Ishikawa (cell line): ENCODE measurements around the gene ING5.

ENCODE experiments used
- CEBPB ChIP-seq: IDR thresholded peaks from 2 replicates; pipeline ENCODE4 v1.6.1; 2012
- CREB1 ChIP-seq: IDR thresholded peaks from 2 replicates; pipeline ENCODE4 v1.6.1; 2012; ENCODE audit warnings: low read depth
- EGR1 ChIP-seq: IDR thresholded peaks from 2 replicates; pipeline ENCODE4 v1.6.1; 2012
- EP300 ChIP-seq: IDR thresholded peaks from 2 replicates; pipeline ENCODE4 v1.6.1; 2012; ENCODE audit warnings: borderline replicate concordance
- FOXM1 ChIP-seq: IDR thresholded peaks from 2 replicates; pipeline ENCODE4 v1.6.1; 2012; ENCODE audit warnings: low read depth, borderline replicate concordance
- MAX ChIP-seq: IDR thresholded peaks from 2 replicates; pipeline ENCODE4 v1.6.1; 2012
- NFIC ChIP-seq: IDR thresholded peaks from 2 replicates; pipeline ENCODE4 v1.6.1; 2012
- RAD21 ChIP-seq: IDR thresholded peaks from 2 replicates; pipeline ENCODE4 v1.6.1; 2012; ENCODE audit warnings: low read depth
- REST ChIP-seq: IDR thresholded peaks from 2 replicates; pipeline ENCODE4 v1.6.1; 2012; ENCODE audit warnings: low read depth, mild to moderate bottlenecking
- TAF1 ChIP-seq: IDR thresholded peaks from 2 replicates; pipeline ENCODE4 v1.6.1; 2012; ENCODE audit warnings: low read depth, mild to moderate bottlenecking
- TCF12 ChIP-seq: IDR thresholded peaks from 2 replicates; pipeline ENCODE4 v1.6.1; 2012; ENCODE audit warnings: low read depth
- TEAD4 ChIP-seq: IDR thresholded peaks from 2 replicates; pipeline ENCODE4 v1.6.1; 2012
- USF1 ChIP-seq: IDR thresholded peaks from 2 replicates; pipeline ENCODE4 v1.6.1; 2012
- YY1 ChIP-seq: IDR thresholded peaks from 2 replicates; pipeline ENCODE4 v1.6.1; 2012; ENCODE audit warnings: low read depth
- ZBTB7A ChIP-seq: IDR thresholded peaks from 2 replicates; pipeline ENCODE4 v1.6.1; 2012; ENCODE audit warnings: low read depth

The ING5 gene

GRCh38 chr2:241767464-241768250 lies 65.8 kb downstream of the ING5 start:
- TF ChIP-seq EGR1 (no peak), NFIC (no peak), YY1 (no peak)

GRCh38 chr2:241768251-241768711 lies 66.4 kb downstream of the ING5 start:
- TF ChIP-seq TEAD4 (no peak), NFIC (no peak), FOXM1 (no peak), EGR1 (no peak), ZBTB7A (no peak), REST (no peak), RAD21 (no peak), USF1 (no peak), TAF1 (no peak), MAX (no peak), TCF12 (no peak), CREB1 (no peak), EP300 (no peak), YY1 (no peak), CEBPB (no peak)

GRCh38 chr2:241768850-241769249 lies 67.0 kb downstream of the ING5 start:
- no peak for TF ChIP-seq TEAD4
- TF ChIP-seq REST = no peak
- TF ChIP-seq EP300 = no peak
- no peak for TF ChIP-seq CREB1
- TF ChIP-seq FOXM1 = no peak
- TF ChIP-seq TCF12 = no peak
- no peak for TF ChIP-seq CEBPB
- no peak for TF ChIP-seq ZBTB7A
- TF ChIP-seq NFIC = no peak
- TF ChIP-seq USF1 = no peak
- no peak for TF ChIP-seq TAF1
- no peak for TF ChIP-seq RAD21
- TF ChIP-seq YY1 = no peak

- TF ChIP-seq CEBPB (no peak), MAX (no peak), FOXM1 (no peak), TAF1 (no peak), EP300 (no peak), NFIC (no peak), USF1 (no peak), YY1 (no peak), REST (no peak), CREB1 (no peak), TEAD4 (no peak), EGR1 (no peak)
Observed at GRCh38 chr2:241769819-241770184, 68.0 kb downstream of the ING5 start.
